ENCODE measurements around the gene ATP8A2.
"Not testable (repeated sequence)": the region's sequence is repeated elsewhere in the genome, so short reads cannot be mapped to it uniquely, and the experiment has no call there.

ATP8A2 gene

DNA sequence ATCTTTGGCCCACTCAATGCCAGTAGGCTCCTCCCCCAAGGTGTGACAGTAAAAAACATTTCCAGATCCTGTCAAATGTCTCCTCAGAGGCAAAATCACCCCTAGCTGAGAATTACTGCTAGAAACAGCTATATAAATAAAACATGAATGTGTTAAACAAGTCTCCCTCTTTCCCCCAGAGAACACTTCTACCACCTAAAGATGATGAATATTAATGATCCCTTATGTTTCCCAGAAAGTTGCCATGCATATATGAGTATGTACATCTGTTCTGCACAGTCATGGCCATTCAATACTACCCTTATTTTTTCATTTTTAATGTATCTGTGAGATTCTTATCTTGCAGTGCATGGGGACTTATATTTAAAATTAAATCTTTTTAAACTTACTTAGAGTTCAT, 450.0 kb downstream of the ATP8A2 start:
- DNase-seq, result no peak

DNA sequence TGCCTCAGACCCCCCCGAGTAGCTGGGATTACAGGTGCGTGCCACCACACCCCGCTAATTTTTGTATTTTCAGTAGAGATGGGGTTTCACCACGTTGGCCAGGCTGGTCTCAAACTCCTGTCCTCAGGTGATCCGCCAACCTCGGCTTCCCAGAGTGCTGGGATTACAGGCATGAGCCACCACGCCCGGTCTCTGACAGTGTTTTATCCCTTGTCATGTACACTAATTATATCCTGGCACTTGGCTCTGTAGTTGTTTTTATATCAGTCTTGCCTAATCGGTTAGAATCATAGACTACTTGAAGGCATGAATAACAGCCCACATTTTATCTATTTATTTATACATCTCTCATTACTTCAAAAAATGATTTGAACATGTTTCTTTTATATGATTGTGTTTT, 455.4 kb downstream of the ATP8A2 start:
- not testable (repeated sequence) for DNase-seq

DNA sequence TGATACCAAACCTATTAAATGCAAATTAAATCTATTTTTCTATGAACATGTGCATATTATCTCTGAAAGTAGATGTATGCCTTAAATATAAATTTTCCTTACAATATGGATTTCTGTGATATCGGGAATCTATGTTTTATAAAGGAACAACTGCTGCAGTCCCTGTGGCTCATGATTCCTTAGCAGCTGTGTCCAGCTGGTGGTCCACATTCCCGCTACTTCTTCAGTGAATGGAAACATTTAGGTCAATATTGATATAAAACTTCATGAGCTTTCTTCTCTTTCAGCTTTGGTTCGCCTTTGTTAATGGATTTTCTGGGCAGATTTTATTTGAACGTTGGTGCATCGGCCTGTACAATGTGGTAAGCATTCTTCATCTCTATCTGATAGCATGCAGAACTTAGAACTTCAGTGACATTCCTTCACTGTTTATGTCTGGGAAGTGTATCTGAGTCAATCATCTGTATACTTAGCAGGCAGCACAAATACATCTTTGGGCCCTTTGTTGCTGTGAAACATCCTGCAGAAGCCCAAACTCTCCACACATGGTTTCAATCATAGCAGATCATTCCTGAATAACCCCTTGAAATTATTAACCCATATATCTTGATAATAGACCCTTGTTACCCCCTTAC, 456.2 kb downstream of the ATP8A2 start:
- no peak for DNase-seq

GRCh38 chr13:25833761-25834160, 462.0 kb downstream of the ATP8A2 start:
- DNase-seq, result no peak

- no peak for DNase-seq
Observed at GRCh38 chr13:25836574-25837336, 465.0 kb downstream of the ATP8A2 start.

DNA sequence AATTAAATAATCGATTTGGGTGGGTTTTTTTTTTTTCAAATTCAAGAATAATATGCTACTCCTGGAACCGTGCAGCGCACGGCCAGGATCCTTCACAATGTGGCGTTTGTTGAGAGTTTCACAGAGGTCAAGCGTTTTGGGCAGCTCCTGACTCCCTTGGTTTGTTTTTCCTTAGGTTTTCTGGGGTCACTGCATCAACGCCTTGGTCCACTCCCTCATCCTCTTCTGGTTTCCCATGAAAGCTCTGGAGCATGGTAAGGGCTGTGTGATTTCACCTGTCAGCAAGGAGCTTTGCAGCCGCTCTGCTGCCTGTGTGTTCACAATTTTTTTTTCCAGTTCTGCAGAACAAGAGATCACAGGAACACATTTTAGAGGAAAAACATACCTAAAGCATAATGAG, 467.6 kb downstream of the ATP8A2 start:
- no peak for DNase-seq

- DNase-seq, result no peak
Observed at GRCh38 chr13:25840261-25840660, 468.5 kb downstream of the ATP8A2 start.

- no peak for DNase-seq
Observed at GRCh38 chr13:25840931-25841330, 469.2 kb downstream of the ATP8A2 start.

DNA sequence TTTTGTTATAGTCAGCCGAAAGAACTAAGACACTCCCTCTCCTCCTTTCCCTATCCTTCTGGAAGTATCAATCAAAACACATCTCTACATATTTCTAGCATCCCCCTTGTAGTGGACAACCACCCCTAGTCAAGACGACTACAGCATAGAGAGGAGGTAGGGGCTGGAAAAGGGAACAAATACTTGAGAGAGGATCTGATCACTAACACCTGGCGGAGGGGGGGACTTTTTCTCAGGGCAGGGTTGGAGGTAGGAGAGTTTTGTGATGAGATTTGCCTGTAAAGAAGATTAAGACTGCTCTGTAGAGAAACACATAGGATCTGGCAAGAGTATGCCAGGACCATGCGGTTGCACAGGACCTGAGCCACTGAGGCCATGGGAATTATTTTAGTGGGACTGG, 471.9 kb downstream of the ATP8A2 start:
- no peak for DNase-seq

DNA sequence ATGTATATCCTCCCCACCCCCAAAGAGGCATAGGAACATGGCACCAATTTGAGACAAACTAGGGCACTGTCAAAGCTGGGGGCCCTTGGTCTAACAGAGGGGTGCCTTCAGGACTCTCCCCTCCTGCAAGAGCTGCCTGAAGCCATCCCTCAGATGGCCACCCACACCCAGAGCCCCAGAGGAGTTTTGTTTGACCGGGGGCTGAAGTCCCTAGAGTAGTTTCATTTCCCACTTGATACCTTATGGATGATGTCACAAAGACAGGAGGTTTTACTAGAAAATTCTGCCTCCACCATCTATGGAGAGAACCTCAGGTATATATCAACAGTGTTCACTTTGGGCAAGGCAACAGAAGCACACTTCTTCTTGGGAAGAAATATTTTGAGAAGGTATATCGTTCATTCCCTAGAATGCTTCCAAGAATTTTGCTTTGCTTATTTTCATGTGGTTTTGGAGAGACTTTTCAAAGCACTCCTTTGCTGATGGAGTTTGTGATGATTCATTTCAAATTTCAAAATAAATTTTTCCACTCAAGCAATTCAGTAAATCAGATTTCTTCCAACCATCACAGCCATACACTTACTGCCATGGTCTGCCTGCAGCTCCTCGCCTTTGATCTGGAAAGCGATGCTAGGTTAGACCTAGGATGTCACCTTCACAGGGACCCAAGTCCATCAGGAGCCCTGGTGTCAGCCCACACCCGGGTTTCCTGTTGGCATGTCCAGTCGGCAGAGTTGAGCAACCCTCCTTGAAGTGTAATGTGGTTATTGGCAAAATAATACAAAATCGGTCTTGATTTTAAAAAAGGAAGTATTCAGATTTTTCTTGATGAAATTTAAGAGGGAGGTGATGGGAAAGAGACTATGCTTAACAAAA, 473.0 kb downstream of the ATP8A2 start:
- DNase-seq, result no peak

- no peak for DNase-seq
Observed at GRCh38 chr13:25846222-25846984, 474.6 kb downstream of the ATP8A2 start.

DNA sequence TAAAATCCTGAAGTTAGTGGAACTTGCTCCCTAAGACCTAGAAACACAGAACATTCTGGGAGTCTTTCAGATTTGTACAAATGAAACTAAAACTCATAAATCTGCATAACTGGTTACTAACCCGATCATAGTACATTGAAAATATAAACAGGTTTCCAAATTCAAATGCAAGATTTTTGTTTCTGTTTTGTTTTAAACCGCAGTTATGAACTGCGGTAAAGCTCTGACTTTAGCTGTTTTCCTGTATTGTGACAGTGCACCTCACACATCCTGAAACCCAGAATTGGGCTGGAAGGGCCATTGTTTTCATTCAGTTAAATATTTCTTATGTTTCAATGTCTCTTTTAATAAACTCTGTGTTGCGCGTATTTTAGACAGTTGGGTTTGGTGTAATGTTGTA, 475.4 kb downstream of the ATP8A2 start:
- no peak for DNase-seq

DNA sequence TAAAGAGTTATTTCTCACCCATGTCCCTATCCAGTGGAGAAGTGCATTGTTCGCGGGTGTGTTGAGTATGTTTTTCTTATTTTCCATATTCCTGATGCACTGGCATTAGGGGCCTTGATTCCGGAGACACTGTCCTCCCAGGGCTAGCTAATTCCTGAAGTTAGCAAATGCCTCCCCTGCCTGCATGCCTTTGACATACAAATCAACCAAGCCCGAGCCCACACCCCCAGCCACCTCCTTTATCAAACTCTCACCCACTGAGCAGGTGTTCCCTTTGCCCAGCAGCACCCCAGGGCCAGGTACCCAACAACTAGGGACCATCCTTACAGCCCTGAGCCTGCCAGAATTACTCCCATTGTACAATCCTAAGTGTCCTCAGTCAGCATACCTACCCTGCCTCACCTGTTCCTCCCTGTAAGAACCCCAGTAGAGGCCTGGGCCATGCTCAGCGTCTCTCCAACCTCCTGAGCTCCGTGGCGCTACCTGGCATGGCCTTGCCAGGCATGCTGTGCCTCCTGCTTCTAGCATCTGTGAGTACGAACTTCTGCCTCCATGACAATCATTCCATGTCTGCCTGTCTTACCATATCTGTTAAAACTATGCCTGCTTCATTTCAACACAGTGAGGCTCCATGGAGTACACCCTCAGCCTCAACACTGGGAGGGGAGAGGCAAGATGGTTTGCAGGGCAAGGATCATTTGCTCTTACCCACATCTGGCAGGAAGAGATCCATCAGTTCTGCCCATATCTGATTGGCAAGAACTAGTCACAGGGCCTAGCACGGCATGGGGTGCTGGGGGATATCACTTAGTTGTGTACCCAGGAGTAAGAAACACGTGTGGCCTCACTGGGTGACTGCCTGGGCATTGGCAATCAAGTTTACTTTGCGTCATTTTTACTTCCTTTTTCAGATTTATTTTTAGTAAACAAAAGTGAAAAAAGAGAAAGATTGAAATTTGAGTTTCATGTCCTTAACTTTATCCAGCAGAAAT, 476.2 kb downstream of the ATP8A2 start:
- no peak for DNase-seq

DNA sequence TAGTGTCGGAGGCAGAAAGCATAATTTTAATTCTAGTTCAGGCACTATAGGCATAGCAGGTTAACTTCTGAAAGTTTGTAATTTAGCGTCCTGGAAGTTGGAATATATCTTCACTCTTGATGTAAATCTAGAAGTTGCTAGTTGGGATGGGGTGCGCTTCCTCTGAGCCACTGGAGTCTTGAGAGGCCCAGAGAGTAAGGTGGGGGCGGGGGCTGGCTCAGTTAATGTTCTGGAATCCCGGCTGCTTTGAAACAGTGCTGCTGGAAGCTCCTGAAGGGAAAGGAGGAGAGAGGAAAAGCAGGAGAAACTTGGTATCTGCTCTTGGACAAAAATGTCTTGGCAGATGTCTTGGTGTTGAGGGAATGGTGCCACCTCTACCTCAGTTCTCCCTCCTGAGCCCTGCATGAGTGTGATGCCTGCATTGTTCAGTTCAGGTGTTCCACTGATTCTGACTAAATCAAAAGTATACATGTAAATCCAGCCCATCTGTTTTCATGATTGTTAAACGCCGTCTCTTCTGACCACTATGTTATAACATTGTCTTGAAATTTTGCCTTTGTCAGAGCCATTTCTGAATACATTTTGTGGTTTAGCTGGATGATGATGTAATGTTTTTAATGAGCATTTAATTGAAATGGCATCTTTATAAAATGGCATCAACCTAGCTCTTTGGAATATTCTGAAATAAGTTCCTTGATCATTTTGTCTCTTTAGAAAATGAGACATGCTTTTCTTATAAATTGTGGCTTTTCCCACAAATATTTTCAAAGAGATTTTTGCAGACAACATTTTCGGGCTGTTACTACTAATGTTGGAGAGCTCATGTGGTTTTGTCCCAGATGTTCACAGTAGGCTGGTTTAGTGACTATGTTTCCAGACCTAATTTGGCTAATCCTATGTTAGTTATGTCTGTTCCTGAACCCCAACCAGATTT, 477.3 kb downstream of the ATP8A2 start:
- DNase-seq, result no peak

GRCh38 chr13:25857830-25858229, 486.1 kb downstream of the ATP8A2 start:
- DNase-seq, result no peak

GRCh38 chr13:25859528-25859927, 487.8 kb downstream of the ATP8A2 start:
- no peak for DNase-seq

- DNase-seq, result no peak
Observed at GRCh38 chr13:25860265-25860664, 488.5 kb downstream of the ATP8A2 start.

DNA sequence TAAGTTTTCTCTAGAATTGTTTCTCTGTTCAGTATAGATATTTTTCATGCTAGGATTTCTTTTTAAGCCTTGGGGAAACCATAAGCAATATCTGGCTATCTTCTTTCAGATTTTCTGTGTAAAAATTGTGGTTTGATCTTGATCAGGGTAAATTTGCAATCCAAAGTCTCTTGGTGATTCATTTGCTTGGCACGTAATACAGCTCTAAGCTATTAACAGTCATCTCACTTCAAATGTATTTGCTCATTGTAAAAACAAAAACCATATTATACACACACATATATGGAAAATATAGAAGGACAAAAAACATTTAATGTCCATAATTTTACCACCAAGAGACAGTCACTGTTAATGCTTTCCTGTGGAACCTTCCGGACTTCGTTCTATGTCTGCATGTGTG, 489.1 kb downstream of the ATP8A2 start:
- DNase-seq, result no peak

DNA sequence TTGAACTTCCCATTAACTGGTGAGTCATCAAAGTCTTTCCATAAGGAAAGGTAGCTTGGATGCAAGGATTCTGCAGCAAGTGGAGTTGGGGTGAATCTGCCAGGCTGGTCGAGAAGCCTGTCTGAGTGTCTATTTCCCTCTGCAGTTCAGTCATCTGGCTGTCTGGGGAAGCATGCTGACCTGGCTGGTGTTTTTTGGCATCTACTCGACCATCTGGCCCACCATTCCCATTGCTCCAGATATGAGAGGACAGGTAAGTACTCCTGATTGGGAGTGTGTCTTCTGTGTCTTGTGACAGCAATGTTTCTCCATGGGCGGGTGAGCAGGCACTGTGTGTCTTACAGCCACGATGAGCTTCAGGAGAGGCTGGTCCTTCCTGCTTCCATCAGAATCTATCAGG, 490.4 kb downstream of the ATP8A2 start:
- no peak for DNase-seq

GRCh38 chr13:25864116-25864515, 492.3 kb downstream of the ATP8A2 start:
- DNase-seq, result no peak

Measured in activated gamma-delta T cell (primary cell).